Panc1 (cell line): ENCODE data around the gene NARF.
"Not testable (repeated sequence)": the region's sequence is repeated elsewhere in the genome, so short reads cannot be mapped to it uniquely, and the experiment has no call there.

Experiments used
- CTCF ChIP-seq: fragments of 450-650 bp; IDR thresholded peaks from 2 replicates; pipeline ENCODE4 v1.5.1; 2017; ENCODE audit warnings: mild to moderate bottlenecking
- TF ChIP-seq, protein P1 (sequence below), 2 experiments: IDR thresholded peaks; 2 replicates each; pipeline ENCODE4 v1.6.1; 2011 to 2012; ENCODE audit warnings: low read depth in 2 of 2, control low read depth in 1 of 2, low read length in 1 of 2, mild to moderate bottlenecking in 1 of 2, moderate library complexity in 1 of 2; ENCODE audit not compliant: insufficient read depth in 1 of 2

- not testable (repeated sequence) for TF ChIP-seq CTCF
- TF ChIP-seq, protein P1, sequence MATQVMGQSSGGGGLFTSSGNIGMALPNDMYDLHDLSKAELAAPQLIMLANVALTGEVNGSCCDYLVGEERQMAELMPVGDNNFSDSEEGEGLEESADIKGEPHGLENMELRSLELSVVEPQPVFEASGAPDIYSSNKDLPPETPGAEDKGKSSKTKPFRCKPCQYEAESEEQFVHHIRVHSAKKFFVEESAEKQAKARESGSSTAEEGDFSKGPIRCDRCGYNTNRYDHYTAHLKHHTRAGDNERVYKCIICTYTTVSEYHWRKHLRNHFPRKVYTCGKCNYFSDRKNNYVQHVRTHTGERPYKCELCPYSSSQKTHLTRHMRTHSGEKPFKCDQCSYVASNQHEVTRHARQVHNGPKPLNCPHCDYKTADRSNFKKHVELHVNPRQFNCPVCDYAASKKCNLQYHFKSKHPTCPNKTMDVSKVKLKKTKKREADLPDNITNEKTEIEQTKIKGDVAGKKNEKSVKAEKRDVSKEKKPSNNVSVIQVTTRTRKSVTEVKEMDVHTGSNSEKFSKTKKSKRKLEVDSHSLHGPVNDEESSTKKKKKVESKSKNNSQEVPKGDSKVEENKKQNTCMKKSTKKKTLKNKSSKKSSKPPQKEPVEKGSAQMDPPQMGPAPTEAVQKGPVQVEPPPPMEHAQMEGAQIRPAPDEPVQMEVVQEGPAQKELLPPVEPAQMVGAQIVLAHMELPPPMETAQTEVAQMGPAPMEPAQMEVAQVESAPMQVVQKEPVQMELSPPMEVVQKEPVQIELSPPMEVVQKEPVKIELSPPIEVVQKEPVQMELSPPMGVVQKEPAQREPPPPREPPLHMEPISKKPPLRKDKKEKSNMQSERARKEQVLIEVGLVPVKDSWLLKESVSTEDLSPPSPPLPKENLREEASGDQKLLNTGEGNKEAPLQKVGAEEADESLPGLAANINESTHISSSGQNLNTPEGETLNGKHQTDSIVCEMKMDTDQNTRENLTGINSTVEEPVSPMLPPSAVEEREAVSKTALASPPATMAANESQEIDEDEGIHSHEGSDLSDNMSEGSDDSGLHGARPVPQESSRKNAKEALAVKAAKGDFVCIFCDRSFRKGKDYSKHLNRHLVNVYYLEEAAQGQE (IDR thresholded peaks at IDR 0.05; ENCODE audit: insufficient read depth in 1 of 2, low read depth in 2 of 2, low read length in 1 of 2): not testable (repeated sequence)
Observed at GRCh38 chr17:82506402-82506801, 47.9 kb downstream of the NARF start.
